HG02642 (cell line): ENCODE results near the gene DAND5.

ENCODE experiments used
- ATAC-seq: cut with Tn5 transposase; IDR thresholded peaks from one replicate; pipeline ENCODE4 v1.9.1; 2021; ENCODE audit warnings: mild to moderate bottlenecking; ENCODE audit not compliant: unreplicated experiment, poor library complexity

Gene DAND5

GRCh38 chr19:13019332-13019731 lies 50.0 kb downstream of the DAND5 start:
- no peak for ATAC-seq

DNA sequence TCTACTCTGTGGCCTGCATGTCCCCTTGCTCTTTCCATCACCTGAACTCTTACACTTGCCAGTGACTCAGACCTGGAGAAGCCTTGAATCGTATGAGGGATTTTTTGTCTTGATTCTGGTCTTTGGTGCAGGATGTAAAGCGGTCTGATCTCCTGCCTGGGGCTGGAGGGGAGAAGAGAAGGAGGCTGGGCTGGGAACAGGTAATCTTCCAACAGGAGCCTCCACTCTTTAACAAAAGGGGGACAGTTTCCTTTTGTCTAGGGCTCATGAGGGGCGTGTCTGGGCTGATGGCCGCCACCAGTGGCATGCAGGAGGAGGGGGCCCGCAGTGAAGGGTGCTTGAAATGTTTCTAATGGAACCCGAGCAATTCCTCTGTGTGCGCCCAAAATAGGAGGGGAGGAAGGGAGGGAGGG lies 50.6 kb downstream of the DAND5 start:
- no peak for ATAC-seq

GRCh38 chr19:13022111-13022858 lies 52.9 kb downstream of the DAND5 start:
- no peak for ATAC-seq

DNA sequence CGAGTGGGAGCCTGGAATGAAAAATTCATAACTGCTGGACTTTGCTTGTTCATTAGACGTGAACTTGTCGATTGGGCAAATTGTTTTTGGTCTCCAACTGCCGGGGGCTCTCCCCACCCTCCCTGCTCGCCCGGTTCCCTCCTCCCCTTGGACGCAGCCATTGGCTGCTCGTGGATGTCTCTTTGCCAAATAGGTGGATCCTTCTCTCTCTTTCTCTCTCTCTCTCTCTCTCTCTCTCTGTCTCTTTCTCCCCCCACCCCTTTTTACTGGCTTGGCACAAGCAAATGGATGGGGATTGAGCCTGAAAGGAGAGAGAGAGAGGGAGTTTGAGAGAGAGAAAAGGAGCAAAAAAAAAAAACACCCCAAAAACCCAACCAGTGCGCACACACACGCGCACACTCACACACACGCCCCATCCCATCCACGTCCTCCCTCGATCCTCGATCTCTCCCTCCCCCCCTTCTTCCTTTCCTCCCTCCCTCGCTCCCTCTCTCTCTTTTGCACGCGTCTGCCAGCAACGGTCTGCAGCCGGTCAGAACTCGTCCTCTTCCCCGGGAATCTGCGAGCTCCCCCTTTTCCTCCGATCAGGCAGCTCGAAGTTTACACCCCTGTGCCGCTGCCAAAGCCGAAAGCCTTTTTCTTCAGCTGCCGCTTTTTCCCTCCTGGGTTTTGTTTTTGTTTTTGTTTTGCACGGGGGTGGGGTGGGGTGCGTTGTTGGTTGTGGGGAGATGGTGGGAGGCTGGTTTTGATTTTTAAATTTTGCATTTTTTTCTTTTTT lies 53.7 kb downstream of the DAND5 start:
- ATAC-seq = no peak

DNA sequence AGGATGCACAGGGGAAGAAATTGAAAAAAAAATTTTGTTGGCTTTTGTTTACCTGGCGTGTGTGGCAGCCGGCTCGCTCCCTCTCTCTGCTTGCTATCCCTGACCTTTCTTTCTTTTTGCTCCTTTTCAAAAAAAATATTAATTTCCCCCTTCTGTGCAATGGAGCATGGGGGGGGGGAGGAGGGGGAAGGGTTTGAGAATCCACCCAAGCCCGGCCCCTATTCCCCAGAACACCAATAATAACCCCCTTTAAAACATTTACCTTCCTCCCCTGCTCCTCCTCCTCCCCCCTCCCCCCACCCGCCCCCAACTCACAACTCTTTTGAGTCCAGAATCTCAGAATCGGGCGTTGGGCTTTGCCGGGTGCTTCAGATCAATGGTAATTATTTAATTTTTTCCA lies 54.3 kb downstream of the DAND5 start:
- ATAC-seq = no peak
